Liver (tissue), 9 donors: ENCODE data around the gene B3GNT2. TPM values are rescaled to one million over a fixed set of nuclear protein-coding genes. Genes with fewer than 3 reads are reported as not detected.

Experiments
- DNase-seq: peaks from one replicate; pipeline ENCODE4 v3.0.0-alpha.2; 2017; ENCODE audit warnings: low spot score
- H3K27ac ChIP-seq, 2 donors: one replicate each; pipeline ENCODE4 v1.7.0; 2013; ENCODE audit warnings: inconsistent platforms in 2 of 2, low read length in 2 of 2, control low read depth in 1 of 2, low read depth in 1 of 2, mild to moderate bottlenecking in 1 of 2
- H3K27me3 ChIP-seq, 4 donors: one replicate each; pipeline versions ENCODE4 v1.6.1 to v1.7.0; 2013; ENCODE audit warnings: low read length in 3 of 4, inconsistent platforms in 1 of 4, mild to moderate bottlenecking in 1 of 4, moderate library complexity in 1 of 4; ENCODE audit not compliant: control insufficient read depth in 4 of 4, insufficient read depth in 4 of 4
- H3K36me3 ChIP-seq, 4 donors: one replicate each; pipeline versions ENCODE4 v1.6.1 to v1.7.0; 2013; ENCODE audit warnings: low read length in 3 of 4, mild to moderate bottlenecking in 3 of 4, low read depth in 1 of 4, moderate library complexity in 1 of 4; ENCODE audit not compliant: control insufficient read depth in 4 of 4, insufficient read depth in 3 of 4
- H3K4me1 ChIP-seq, 4 donors: one replicate each; pipeline versions ENCODE4 v1.6.1 to v1.7.0; 2013; ENCODE audit warnings: low read length in 3 of 4, mild to moderate bottlenecking in 3 of 4, moderate library complexity in 1 of 4; ENCODE audit not compliant: control insufficient read depth in 4 of 4, insufficient read depth in 4 of 4
- H3K4me3 ChIP-seq, 3 donors: one replicate each; pipeline versions ENCODE4 v1.6.1 to v1.7.0; 2013; ENCODE audit warnings: low read length in 3 of 3, control low read depth in 1 of 3, low read depth in 1 of 3, mild to moderate bottlenecking in 1 of 3
- H3K9ac ChIP-seq, 2 donors: one replicate each; pipeline ENCODE4 v1.7.0; 2013; ENCODE audit warnings: low read length in 2 of 2, mild to moderate bottlenecking in 2 of 2, moderate library complexity in 2 of 2, control low read depth in 1 of 2, low read depth in 1 of 2
- H3K9me3 ChIP-seq, 4 donors: one replicate each; pipeline versions ENCODE4 v1.6.1 to v1.7.0; 2013; ENCODE audit warnings: low read length in 3 of 4; ENCODE audit not compliant: control insufficient read depth in 4 of 4
- EGR1 ChIP-seq, 2 donors: IDR thresholded peaks; 2 replicates each; pipeline ENCODE4 v1.6.1; 2016 to 2018; ENCODE audit warnings: antibody characterized with exemption in 2 of 2, low read depth in 2 of 2
- FOXA1 ChIP-seq: IDR thresholded peaks from 2 replicates; pipeline ENCODE4 v1.6.1; 2016; ENCODE audit warnings: antibody characterized with exemption
- FOXA2 ChIP-seq: IDR thresholded peaks from 2 replicates; pipeline ENCODE4 v1.6.1; 2016; ENCODE audit warnings: antibody characterized with exemption
- GABPA ChIP-seq, 2 donors: IDR thresholded peaks in 1 of 2; conservative IDR thresholded peaks in 1 of 2; 2 replicates each; pipeline ENCODE4 v1.6.1; 2016; ENCODE audit warnings: antibody characterized with exemption in 2 of 2, mild to moderate bottlenecking in 1 of 2, moderate library complexity in 1 of 2
- HNF4A ChIP-seq, 2 donors: conservative IDR thresholded peaks; 2 replicates each; pipeline ENCODE4 v1.6.1; 2016; ENCODE audit warnings: antibody characterized with exemption in 2 of 2, mild to moderate bottlenecking in 2 of 2
- HNF4G ChIP-seq: IDR thresholded peaks from 2 replicates; pipeline ENCODE4 v1.6.1; 2016; ENCODE audit warnings: antibody characterized with exemption
- JUND ChIP-seq, 2 donors: IDR thresholded peaks; 2 replicates each; pipeline ENCODE4 v1.6.1; 2016; ENCODE audit warnings: antibody characterized with exemption in 2 of 2
- NR2F2 ChIP-seq: IDR thresholded peaks from 2 replicates; pipeline ENCODE4 v1.6.1; 2016; ENCODE audit warnings: antibody characterized with exemption
- RAD21 ChIP-seq, 2 donors: IDR thresholded peaks; 2 replicates each; pipeline ENCODE4 v1.6.1; 2016; ENCODE audit warnings: antibody characterized with exemption in 2 of 2, mild to moderate bottlenecking in 2 of 2
- RXRA ChIP-seq, 2 donors: IDR thresholded peaks; 2 replicates each; pipeline ENCODE4 v1.6.1; 2017 to 2018; ENCODE audit warnings: antibody characterized with exemption in 2 of 2, mild to moderate bottlenecking in 1 of 2
- SP1 ChIP-seq: IDR thresholded peaks from 2 replicates; pipeline ENCODE4 v1.6.1; 2018; ENCODE audit warnings: antibody characterized with exemption, mild to moderate bottlenecking
- TAF1 ChIP-seq: conservative IDR thresholded peaks from 2 replicates; pipeline ENCODE4 v1.6.1; 2016; ENCODE audit warnings: antibody characterized with exemption, mild to moderate bottlenecking
- YY1 ChIP-seq: IDR thresholded peaks from 2 replicates; pipeline ENCODE4 v1.6.1; 2016; ENCODE audit warnings: antibody characterized with exemption, mild to moderate bottlenecking
- WGBS: extraction: QIAGEN DNeasy Blood & Tissue Kit; methylation state at CpG from one replicate; pipeline ENCODE4 v1.1.7; 2013; 5-methylcytosine and 5-hydroxymethylcytosine counted together
- polyA plus RNA-seq, 2 donors: library from polyadenylated mRNA; stranded (reverse) in 1 of 2; unstranded in 1 of 2; fragments of 200-250 nt in 1 of 2; fragments of >200 nt in 1 of 2; fragmentation: Nextera tagmentation in 1 of 2; extraction: Ambion mirVana in 1 of 2; gene quantifications; one replicate each; pipeline versions ENCODE4 v1.2.1 to v1.2.3, GENCODE V29; 2013 to 2015
- total RNA-seq, 2 donors: library from RNA; depleted of rRNA; stranded (reverse); fragments of >200 nt; gene quantifications; one replicate each; pipeline ENCODE4 v1.2.3, GENCODE V29; 2014
- TF ChIP-seq, protein P1 (sequence below): IDR thresholded peaks from 2 replicates; pipeline ENCODE4 v1.6.1; 2016; ENCODE audit warnings: antibody characterized with exemption, mild to moderate bottlenecking
- TF ChIP-seq, protein P2 (sequence below): IDR thresholded peaks from 2 replicates; pipeline ENCODE4 v1.6.1; 2016; ENCODE audit warnings: antibody characterized with exemption
- TF ChIP-seq, protein P3 (sequence below): fragments of 150-350 bp; IDR thresholded peaks from 2 replicates; pipeline ENCODE4 v1.5.1; 2017; ENCODE audit warnings: improper control_type of control experiment, low read depth, low read length; ENCODE audit not compliant: missing input control
- TF ChIP-seq, protein P4 (sequence below): IDR thresholded peaks from 2 replicates; pipeline ENCODE4 v1.6.1; 2016; ENCODE audit warnings: antibody characterized with exemption
- TF ChIP-seq, protein P5 (sequence below): IDR thresholded peaks from 2 replicates; pipeline ENCODE4 v1.6.1; 2016; ENCODE audit warnings: antibody characterized with exemption
- donor health status: healthy.
- donor health status: healthy.
- donor health status: healthy.
- donor health status: healthy.
- donor health status: healthy.

Gene B3GNT2
- total and polyA plus RNA-seq, 4 donors, result 6.4 to 20.2 (median 14.2) TPM

DNA sequence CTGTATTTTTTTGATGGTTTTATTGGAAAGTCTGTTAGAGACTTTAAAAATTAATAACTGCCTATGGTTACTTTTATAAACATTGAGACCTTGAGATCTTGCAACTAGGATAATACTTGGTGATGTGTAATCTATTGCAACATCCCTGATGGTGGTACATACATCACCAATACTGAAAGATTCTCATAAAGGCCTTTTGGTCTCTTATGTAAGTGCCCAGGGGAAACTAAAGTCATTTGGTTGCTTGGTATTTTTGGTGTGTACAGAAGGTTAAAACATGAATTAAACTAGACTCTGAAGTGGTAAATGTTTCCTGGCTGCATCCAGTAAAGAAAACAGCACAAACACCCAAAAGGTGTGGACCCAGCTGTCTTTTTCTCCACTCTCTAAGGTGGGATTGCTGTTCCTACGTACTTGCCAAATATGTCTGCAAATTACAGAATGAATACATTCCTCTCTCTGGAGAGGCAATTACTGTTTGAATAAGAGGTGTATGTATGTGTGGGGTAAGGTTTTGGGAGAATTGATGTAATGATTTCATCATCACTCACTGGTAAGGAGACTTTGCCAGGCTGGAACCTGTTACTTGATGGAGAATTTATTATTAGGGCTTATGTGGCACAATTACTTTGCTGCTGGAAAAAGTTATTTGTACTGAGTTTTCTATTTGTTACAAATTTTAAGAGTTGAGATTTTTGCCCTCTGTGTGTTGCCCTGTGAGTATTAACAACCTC, 3.6 kb downstream of the B3GNT2 start:
- Histone ChIP-seq H3K4me3 (no peak overlapping the region), H3K9ac (no peak overlapping the region), H3K9me3 (no peaks in the 10 kb centered on the region), H3K4me1 (peaks cover 2 to 58% (median 37%) of the 10 kb centered on the region in 4 donors), H3K27ac (no peak overlapping the region), H3K27me3 (no peaks in the 10 kb centered on the region), H3K36me3 (no peaks in the 10 kb centered on the region)
- WGBS, result 79% methylated on average over 1 of the region's 1 CpG
- TF ChIP-seq GABPA (IDR thresholded peaks at IDR 0.05 in 1 of 2, conservative IDR thresholded peaks at IDR 0.05 in 1 of 2), result no peak
- no peak for TF ChIP-seq HNF4G
- TF ChIP-seq, protein P1, sequence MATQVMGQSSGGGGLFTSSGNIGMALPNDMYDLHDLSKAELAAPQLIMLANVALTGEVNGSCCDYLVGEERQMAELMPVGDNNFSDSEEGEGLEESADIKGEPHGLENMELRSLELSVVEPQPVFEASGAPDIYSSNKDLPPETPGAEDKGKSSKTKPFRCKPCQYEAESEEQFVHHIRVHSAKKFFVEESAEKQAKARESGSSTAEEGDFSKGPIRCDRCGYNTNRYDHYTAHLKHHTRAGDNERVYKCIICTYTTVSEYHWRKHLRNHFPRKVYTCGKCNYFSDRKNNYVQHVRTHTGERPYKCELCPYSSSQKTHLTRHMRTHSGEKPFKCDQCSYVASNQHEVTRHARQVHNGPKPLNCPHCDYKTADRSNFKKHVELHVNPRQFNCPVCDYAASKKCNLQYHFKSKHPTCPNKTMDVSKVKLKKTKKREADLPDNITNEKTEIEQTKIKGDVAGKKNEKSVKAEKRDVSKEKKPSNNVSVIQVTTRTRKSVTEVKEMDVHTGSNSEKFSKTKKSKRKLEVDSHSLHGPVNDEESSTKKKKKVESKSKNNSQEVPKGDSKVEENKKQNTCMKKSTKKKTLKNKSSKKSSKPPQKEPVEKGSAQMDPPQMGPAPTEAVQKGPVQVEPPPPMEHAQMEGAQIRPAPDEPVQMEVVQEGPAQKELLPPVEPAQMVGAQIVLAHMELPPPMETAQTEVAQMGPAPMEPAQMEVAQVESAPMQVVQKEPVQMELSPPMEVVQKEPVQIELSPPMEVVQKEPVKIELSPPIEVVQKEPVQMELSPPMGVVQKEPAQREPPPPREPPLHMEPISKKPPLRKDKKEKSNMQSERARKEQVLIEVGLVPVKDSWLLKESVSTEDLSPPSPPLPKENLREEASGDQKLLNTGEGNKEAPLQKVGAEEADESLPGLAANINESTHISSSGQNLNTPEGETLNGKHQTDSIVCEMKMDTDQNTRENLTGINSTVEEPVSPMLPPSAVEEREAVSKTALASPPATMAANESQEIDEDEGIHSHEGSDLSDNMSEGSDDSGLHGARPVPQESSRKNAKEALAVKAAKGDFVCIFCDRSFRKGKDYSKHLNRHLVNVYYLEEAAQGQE, result no peak
- TF ChIP-seq JUND (IDR thresholded peaks at IDR 0.05), result no peak
- TF ChIP-seq FOXA2, result no peak
- TF ChIP-seq SP1, result no peak
- no peak for TF ChIP-seq TAF1
- TF ChIP-seq RXRA (IDR thresholded peaks at IDR 0.05), result no peak
- no peak for TF ChIP-seq YY1
- TF ChIP-seq, protein P2, sequence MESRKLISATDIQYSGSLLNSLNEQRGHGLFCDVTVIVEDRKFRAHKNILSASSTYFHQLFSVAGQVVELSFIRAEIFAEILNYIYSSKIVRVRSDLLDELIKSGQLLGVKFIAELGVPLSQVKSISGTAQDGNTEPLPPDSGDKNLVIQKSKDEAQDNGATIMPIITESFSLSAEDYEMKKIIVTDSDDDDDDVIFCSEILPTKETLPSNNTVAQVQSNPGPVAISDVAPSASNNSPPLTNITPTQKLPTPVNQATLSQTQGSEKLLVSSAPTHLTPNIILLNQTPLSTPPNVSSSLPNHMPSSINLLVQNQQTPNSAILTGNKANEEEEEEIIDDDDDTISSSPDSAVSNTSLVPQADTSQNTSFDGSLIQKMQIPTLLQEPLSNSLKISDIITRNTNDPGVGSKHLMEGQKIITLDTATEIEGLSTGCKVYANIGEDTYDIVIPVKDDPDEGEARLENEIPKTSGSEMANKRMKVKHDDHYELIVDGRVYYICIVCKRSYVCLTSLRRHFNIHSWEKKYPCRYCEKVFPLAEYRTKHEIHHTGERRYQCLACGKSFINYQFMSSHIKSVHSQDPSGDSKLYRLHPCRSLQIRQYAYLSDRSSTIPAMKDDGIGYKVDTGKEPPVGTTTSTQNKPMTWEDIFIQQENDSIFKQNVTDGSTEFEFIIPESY, result no peak
- no peak for TF ChIP-seq HNF4A (conservative IDR thresholded peaks at IDR 0.05)
- no peak for TF ChIP-seq EGR1 (IDR thresholded peaks at IDR 0.05; ENCODE audit: low read depth in 2 of 2)
- TF ChIP-seq, protein P3, sequence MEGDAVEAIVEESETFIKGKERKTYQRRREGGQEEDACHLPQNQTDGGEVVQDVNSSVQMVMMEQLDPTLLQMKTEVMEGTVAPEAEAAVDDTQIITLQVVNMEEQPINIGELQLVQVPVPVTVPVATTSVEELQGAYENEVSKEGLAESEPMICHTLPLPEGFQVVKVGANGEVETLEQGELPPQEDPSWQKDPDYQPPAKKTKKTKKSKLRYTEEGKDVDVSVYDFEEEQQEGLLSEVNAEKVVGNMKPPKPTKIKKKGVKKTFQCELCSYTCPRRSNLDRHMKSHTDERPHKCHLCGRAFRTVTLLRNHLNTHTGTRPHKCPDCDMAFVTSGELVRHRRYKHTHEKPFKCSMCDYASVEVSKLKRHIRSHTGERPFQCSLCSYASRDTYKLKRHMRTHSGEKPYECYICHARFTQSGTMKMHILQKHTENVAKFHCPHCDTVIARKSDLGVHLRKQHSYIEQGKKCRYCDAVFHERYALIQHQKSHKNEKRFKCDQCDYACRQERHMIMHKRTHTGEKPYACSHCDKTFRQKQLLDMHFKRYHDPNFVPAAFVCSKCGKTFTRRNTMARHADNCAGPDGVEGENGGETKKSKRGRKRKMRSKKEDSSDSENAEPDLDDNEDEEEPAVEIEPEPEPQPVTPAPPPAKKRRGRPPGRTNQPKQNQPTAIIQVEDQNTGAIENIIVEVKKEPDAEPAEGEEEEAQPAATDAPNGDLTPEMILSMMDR, result no peak
- TF ChIP-seq NR2F2, result no peak
- TF ChIP-seq RAD21 (IDR thresholded peaks at IDR 0.05), result no peak
- TF ChIP-seq FOXA1, result no peak
- TF ChIP-seq, protein P4, sequence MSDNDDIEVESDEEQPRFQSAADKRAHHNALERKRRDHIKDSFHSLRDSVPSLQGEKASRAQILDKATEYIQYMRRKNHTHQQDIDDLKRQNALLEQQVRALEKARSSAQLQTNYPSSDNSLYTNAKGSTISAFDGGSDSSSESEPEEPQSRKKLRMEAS, result no peak
- TF ChIP-seq, protein P5, sequence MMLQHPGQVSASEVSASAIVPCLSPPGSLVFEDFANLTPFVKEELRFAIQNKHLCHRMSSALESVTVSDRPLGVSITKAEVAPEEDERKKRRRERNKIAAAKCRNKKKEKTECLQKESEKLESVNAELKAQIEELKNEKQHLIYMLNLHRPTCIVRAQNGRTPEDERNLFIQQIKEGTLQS, result no peak
- no peak for DNase-seq
